GM23338 (cell line): ENCODE measurements around the gene BMF. TPM values are rescaled to one million over a fixed set of nuclear protein-coding genes. Genes with fewer than 3 reads are reported as not detected.

Source experiments
- NANOG ChIP-seq: IDR thresholded peaks from 2 replicates; pipeline ENCODE4 v1.6.1; 2016; ENCODE audit warnings: antibody characterized with exemption, borderline replicate concordance
- REST ChIP-seq: IDR thresholded peaks from one replicate; pipeline ENCODE4 v1.6.1; 2018; ENCODE audit warnings: antibody characterized with exemption; ENCODE audit not compliant: unreplicated experiment
- ZNF331 ChIP-seq: fragments of 250-450 bp; sonication (Bioruptor Pico); IDR thresholded peaks from 2 replicates; pipeline ENCODE4 v1.5.0; 2020; ENCODE audit warnings: low read depth, mild to moderate bottlenecking, moderate library complexity
- polyA plus RNA-seq: library from polyadenylated mRNA; unstranded; fragments of >200 nt; fragmentation: Nextera tagmentation; extraction: Ambion mirVana; gene quantifications from 2 replicates; pipeline ENCODE4 v1.2.1, GENCODE V29; 2016
- total RNA-seq: library from RNA; depleted of rRNA; stranded (reverse); fragments of >200 nt; shearing (Covaris generic); gene quantifications from 2 replicates; pipeline ENCODE4 v1.2.3, GENCODE V29; 2014
- TF ChIP-seq, protein P1 (sequence below): fragments of 250-450 bp; sonication (Bioruptor Pico); IDR thresholded peaks from 2 replicates; pipeline ENCODE4 v1.5.0; 2020; ENCODE audit warnings: mild to moderate bottlenecking, moderate library complexity

BMF gene
- total and polyA plus RNA-seq, 2 experiments from 2014 or later: 2.0 to 20.3 TPM

DNA sequence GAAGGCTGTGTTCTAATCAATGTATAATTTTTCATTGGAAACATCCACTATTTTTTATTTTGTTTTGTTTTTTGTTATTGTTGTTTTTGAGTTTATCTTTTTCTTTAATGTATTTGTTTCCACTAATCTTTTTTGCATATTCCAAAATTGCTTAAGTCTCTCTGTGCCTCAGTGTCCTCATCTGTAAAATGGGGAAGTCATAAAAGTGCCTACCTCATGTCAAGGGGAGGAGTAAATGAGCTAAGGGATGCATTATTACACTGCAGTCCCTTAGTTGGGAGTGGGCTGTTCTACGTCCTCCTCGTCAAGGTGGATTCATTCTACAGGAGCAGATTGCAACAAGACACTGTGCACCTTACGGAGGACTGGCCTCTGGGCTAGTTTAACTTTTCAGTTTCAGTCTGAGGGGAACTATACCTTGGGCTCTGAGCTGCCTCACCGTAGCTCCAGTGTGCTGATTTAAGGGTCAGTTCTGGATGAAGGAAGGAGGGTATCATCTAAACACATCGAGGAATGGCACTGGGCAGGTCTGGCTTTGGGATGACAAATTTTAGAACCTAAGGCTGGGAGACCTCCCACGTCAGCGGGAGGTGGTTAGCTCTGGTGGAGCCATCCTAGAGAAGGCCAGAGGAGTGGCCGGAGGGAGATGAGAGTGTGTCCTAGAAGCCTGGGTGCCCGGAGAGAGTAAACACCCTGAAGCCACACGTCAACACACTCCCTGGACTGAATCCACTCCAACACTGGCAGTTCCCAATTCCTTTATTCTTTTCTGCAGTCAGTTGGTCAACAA is 64.6 kb downstream of the BMF start (continued):
- TF ChIP-seq, protein P1, sequence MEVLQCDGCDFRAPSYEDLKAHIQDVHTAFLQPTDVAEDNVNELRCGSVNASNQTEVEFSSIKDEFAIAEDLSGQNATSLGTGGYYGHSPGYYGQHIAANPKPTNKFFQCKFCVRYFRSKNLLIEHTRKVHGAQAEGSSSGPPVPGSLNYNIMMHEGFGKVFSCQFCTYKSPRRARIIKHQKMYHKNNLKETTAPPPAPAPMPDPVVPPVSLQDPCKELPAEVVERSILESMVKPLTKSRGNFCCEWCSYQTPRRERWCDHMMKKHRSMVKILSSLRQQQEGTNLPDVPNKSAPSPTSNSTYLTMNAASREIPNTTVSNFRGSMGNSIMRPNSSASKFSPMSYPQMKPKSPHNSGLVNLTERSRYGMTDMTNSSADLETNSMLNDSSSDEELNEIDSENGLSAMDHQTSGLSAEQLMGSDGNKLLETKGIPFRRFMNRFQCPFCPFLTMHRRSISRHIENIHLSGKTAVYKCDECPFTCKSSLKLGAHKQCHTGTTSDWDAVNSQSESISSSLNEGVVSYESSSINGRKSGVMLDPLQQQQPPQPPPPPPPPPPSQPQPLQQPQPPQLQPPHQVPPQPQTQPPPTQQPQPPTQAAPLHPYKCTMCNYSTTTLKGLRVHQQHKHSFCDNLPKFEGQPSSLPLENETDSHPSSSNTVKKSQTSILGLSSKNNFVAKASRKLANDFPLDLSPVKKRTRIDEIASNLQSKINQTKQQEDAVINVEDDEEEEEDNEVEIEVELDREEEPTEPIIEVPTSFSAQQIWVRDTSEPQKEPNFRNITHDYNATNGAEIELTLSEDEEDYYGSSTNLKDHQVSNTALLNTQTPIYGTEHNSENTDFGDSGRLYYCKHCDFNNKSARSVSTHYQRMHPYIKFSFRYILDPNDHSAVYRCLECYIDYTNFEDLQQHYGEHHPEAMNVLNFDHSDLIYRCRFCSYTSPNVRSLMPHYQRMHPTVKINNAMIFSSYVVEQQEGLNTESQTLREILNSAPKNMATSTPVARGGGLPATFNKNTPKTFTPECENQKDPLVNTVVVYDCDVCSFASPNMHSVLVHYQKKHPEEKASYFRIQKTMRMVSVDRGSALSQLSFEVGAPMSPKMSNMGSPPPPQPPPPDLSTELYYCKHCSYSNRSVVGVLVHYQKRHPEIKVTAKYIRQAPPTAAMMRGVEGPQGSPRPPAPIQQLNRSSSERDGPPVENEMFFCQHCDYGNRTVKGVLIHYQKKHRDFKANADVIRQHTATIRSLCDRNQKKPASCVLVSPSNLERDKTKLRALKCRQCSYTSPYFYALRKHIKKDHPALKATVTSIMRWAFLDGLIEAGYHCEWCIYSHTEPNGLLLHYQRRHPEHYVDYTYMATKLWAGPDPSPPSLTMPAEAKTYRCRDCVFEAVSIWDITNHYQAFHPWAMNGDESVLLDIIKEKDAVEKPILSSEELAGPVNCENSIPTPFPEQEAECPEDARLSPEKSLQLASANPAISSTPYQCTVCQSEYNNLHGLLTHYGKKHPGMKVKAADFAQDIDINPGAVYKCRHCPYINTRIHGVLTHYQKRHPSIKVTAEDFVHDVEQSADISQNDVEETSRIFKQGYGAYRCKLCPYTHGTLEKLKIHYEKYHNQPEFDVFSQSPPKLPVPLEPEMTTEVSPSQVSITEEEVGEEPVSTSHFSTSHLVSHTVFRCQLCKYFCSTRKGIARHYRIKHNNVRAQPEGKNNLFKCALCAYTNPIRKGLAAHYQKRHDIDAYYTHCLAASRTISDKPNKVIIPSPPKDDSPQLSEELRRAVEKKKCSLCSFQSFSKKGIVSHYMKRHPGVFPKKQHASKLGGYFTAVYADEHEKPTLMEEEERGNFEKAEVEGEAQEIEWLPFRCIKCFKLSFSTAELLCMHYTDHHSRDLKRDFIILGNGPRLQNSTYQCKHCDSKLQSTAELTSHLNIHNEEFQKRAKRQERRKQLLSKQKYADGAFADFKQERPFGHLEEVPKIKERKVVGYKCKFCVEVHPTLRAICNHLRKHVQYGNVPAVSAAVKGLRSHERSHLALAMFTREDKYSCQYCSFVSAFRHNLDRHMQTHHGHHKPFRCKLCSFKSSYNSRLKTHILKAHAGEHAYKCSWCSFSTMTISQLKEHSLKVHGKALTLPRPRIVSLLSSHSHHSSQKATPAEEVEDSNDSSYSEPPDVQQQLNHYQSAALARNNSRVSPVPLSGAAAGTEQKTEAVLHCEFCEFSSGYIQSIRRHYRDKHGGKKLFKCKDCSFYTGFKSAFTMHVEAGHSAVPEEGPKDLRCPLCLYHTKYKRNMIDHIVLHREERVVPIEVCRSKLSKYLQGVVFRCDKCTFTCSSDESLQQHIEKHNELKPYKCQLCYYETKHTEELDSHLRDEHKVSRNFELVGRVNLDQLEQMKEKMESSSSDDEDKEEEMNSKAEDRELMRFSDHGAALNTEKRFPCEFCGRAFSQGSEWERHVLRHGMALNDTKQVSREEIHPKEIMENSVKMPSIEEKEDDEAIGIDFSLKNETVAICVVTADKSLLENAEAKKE (CRISPR knock-in tag): no peak
- TF ChIP-seq NANOG (no peak), ZNF331 (no peak), REST (no peak)
